Right ventricle myocardium inferior (tissue), 1 donor: Measurements from ENCODE around the gene MINDY3. TPM values are rescaled to one million over a fixed set of nuclear protein-coding genes. Genes with fewer than 3 reads are reported as not detected.
"Not testable (repeated sequence)": the region's sequence is repeated elsewhere in the genome, so short reads cannot be mapped to it uniquely, and the experiment has no call there.

Source experiments
- ATAC-seq: fragments of 200-7000 bp; cut with Tn5 transposase; one replicate; pipeline ENCODE4 v1.9.1; 2020; ENCODE audit warnings: mild to moderate bottlenecking, moderate library complexity
- DNase-seq: peaks from one replicate; pipeline ENCODE4 v3.0.0; 2021; ENCODE audit errors: missing footprints
- intact Hi-C: fragments of 100-400 bp; cut with DNase I; formaldehyde crosslinking; loops from one replicate; pipeline ENCODE4 v1.11.0; 2022
- long read RNA-seq: library from polyadenylated mRNA; unstranded; transcript quantifications from one replicate; pipeline ENCODE4 v2.0.0, GENCODE V29; 2021
- total RNA-seq: library from RNA; stranded (reverse); fragmentation: NEBNext Ultra II Directional; extraction: Animal tissue kit (Norgen Biotek cat#: 25700); gene quantifications from one replicate; pipeline ENCODE4 v1.2.1, GENCODE V29; 2021
- donor health status: DM: no; HTN: yes; CAD: no; lungs with severe emphysema.

Gene MINDY3
- total RNA-seq: 16.7 TPM
- long read RNA-seq, partial matches to known transcripts: 0 of 6 reads
- long read RNA-seq, other reads (novel, unspliced or antisense): 1 of 6 reads

DNA sequence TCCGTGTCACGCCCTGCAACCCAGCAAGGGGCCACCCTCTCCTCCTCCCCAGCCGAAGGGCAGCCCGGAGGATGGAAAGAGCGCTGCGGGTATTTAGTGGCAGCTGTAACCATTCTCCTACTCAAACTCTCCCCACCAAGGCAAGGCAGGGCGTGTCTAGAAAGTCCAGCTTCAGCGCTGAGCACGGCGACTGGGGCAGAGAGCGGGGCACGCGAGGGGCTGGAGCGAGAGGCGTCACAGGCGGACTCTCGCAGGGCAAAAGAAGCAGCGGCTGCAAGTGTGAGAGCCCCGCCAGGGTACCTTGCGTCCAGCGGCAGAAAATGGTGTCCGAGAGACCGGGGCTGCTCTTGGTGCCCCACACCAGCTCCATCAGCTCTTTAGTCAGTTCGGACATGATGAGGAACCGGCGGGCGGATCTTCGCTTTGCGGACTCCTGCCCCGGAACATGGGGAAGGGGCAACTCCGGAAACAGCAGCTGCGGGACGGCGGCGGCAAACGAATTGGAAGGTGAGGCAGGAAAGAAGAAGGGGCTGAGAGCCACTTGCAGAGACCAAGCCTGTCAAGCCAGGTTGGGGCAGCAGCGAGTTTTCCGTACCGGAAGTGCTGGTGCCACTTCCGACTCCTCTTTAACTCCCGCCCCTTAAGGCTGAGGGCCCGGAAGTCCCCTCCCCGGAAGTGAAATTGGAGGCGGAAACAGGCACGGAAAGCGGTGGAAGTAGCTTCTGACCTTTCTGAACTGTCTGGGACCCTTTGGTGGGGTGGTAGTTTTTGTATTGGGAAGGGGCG, at the start of gene MINDY3:
Gene MINDY3 (minus strand): TSS at position 602 of the 786 bp plus-strand sequence. CDS start 208 bp downstream, at position 394.
- intact Hi-C loops: no loop called here
- DNase-seq (peak; percentile 91), ATAC-seq (peak; percentile 97)

DNA sequence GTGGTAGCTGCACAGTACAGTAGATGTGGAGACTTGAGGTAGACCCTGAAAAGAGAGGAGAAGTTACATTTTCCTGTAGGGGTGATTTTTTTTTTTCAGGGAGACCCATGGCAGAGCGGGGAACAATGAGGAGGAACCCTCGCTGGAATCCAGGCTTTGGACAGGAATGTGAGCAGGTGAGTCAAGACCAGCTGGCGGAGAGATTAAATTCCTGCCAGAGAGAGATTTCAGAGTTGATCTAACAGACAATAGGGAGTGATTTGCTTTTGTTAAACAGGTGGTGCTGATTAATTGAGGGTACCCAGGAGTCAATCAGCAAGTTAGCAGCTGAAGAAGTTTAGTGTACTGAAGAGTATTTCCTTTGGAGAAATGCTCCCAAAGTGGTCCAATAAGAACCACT, 41.6 kb upstream of the MINDY3 start:
- no peak for ATAC-seq
- intact Hi-C loops: loop anchor here (5.0 kb wide), 1 partner anchor 905 kb away; no protein-coding TSS in a partner anchor

DNA sequence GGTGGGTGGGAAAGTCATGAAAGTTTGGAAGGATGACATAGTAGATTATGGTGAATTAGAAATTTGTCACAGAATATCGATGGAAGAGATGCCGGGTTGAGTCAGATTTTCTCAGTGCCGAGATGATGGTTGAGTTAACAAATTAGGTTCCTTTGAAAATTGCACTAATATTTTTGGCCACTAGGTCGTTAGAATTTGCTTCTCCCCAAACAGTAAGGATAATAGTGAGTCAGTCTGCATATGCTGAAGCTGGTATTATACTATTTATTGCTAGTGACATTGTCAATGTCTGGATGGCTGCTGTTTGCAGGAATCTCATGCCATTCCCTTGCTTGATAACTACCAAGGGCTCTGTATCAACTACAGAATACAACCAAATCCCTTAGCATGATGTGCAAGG, 37.7 kb upstream of the MINDY3 start:
- ATAC-seq (no peak), DNase-seq (no peak)
- intact Hi-C loops: no loop called here

More for the DNA sequence above, 41.6 kb upstream of the MINDY3 start:
- no peak for DNase-seq

DNA sequence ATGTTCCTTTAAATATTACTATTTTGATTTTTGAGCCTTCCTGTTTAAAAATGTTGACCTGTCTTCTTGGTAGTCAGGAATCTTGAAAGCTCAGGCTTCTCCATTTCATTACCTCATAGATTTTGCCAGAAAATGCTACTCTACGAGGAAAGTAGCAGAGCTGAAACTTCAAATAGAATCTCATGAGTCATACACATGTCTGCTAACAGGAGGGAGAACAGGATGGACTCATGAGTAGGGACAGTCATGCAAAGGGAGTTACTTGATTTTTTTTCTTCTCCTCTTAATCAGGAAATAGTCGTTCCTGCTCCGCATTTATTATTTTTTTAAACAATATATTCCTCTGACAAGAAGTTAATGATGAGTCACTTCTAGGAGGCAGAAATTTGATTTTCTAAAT, 37.0 kb upstream of the MINDY3 start:
- DNase-seq (no peak), ATAC-seq (no peak)
- intact Hi-C loops: no loop called here

DNA sequence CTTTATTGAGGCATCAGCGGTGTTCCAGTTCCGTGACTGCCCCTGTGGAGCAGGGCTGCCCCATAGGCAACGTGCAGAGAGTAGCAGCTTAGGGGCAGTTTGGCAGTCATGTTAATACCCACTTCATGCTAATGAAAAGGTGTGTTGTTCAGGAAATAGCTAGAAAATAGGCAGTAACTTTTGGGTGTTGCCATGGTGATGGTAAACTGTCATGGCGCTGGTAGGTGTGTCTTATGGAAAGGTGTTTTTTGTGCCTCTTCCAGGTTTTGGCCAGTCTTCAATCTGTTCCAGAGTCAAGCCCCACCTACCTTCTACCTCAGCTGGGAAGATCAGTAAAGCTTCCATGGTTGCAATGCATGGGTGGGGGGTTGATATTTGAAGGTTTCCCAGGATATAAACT, 36.3 kb upstream of the MINDY3 start:
- ATAC-seq: no peak
- intact Hi-C loops: no loop called here
- no peak for DNase-seq

DNA sequence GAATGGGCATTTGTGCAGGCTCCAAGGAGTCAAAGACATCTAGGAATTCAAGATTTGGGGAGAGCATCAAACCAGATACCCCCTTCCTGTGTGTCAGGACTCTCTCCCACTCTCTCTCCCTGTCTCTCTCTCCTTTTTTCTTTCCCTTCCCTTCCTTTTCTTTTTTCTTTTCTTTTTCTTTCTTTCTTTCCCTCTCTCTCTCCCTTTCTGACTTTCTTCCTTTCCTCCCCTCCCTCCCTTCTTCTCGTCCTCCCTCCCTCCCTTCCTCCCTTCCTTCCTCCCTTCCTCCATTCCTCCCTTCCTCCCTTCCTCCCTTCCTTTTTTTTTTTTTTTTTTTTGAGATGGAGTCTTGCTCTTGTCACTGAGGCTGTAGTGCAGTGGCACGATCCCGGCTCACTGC, 24.1 kb upstream of the MINDY3 start:
- no peak for ATAC-seq
- intact Hi-C loops: no loop called here
- DNase-seq: no peak

DNA sequence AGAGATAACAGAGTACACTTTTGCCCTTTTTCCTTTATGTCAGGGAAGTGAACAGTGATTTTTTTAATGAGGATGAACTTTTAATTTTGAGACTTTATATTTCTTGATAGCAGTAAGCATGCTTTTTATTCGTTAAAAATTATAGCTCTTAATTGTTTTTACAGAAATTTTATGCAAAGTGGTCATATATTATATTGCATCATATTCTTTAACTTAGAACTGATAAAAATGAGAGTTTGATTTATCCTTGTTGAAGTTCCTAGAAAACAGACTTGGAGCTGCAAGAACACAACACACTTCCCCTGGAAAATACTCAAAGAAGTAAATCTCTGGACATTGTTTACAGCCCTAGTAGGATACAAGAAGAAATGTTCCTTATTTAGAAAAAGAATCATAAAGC, 21.2 kb upstream of the MINDY3 start:
- no peak for ATAC-seq
- no peak for DNase-seq
- intact Hi-C loops: no loop called here

DNA sequence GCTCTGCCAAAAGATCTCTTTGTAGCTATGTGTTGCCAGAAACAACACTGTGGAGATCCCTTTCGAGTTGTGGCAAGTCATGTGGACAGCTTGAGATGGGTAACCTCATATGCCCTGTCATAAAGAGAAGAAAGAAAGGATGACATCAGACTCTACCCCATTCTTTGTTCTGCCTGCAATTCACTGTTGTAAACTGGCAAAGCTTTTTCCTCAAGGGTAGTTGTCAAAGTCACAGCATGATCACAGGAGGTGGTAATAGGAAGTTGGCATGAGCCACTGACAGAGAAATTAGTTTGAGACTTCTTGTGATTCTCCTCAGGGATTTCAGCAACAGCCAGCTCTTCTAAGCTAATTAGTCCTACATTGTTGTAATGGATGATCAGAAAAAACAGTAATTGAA, 19.4 kb upstream of the MINDY3 start:
- DNase-seq (no peak), ATAC-seq (no peak)
- intact Hi-C loops: no loop called here

DNA sequence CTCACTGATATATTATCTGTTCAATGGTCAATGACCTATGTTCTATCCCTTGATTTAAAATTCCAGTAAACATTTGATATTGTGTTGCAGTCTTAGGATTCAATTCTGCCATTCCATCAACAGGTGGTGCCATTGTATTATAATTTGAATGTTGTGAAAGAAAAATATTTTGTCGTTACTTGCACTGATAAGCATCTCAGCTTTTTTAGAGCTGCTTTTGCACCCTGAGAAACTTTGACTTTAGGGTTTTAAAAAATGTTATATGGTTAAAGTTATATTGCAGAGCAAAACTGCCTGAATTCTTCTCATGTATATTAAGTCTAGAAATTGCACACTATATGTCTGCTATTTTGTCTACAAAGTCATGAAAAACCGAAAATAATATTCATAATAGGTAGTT, 18.8 kb upstream of the MINDY3 start:
- intact Hi-C loops: no loop called here
- ATAC-seq (no peak), DNase-seq (no peak)

DNA sequence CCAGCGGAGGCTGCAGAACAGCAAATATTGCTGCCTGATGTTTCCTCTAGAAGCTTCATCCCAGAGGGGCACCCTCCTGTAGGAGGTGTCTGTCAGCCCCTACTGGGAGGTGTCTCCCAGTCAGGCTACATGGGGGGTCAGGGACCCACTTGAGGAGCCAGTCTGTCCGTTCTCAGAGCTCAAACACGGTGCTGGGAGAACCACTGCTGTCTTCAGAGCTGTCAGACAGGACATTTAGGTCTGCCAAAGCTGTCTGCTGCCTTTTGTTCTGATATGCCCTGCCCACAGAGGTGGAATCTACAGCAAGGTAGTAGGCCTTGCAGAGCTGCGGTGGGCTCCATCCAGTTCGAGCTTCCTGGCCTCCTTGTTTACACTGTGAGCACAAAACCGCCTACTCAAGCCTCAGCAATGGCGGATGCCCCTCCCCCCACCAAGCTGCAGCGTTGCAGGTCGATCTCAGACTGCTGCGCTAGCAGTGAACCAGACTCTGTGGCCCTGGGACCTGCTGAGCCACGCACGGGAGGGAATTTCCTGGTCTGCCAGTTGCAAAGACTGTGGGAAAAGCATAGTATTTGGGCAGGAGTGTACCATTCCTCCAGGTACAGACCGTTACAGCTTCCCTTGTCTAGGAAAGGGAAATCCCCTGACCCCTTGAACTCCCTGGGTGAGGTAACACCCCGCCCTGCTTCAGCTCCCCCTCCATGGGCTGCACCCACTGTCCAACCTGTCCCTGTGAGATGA, 17.7 kb upstream of the MINDY3 start:
- ATAC-seq (no peak), DNase-seq (no peak)
- intact Hi-C loops: no loop called here

DNA sequence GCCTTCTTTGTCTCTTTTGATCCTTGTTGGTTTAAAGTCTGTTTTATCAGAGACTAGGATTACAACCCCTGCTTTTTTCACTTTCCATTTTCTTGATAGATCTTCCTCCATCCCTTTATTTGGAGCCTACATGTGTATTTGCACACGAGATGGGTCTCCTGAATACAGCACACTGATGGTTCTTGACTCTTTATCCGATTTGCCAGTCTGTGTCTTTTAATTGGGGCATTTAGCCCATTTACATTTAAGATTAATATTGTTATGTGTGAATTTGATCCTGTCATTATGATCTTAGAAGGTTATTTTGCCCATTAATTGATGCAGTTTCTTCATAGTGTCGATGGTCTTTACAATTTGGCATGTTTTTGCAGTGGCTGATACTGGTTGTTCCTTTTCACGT, 16.0 kb upstream of the MINDY3 start:
- intact Hi-C loops, ATAC-seq, DNase-seq: not testable (repeated sequence)

DNA sequence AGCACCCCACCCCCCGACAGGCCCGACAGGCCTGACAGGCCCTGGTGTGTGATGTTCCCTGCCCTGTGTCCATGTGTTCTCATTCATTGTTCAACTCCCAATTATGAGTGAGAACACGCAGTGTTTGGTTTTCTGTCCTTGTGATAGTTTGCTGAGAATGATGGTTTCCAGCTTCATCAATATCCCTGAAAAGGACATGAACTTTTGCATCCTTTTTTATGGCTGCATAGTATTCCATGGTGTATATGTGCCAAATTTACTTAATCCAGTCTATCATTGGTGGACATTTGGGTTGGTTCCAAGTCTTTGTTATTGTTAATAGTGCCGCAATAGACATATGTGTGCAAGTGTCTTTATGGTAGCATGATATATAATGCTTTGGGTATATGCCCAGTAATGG, 12.3 kb upstream of the MINDY3 start:
- DNase-seq, ATAC-seq, intact Hi-C loops: not testable (repeated sequence)

DNA sequence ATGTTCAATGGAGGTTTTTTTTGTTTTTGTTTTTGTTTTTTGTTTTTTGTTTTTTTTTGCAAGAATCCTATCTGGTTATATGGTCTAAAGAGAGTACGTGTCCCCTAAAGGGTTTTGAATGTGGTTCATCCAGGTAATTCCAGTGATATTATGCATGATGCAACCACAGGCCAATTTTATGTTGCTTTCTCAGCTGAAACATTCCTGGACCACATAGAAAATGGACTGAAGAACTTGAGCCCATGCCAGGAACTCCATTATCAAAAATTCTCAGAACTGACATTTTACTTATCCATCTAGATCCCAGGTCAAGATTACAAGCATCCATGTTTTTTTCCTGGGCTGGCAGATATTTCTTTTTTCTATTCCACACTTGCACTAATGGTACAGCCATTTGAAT, 11.5 kb upstream of the MINDY3 start:
- intact Hi-C loops: no loop called here
- ATAC-seq (no peak), DNase-seq (no peak)

DNA sequence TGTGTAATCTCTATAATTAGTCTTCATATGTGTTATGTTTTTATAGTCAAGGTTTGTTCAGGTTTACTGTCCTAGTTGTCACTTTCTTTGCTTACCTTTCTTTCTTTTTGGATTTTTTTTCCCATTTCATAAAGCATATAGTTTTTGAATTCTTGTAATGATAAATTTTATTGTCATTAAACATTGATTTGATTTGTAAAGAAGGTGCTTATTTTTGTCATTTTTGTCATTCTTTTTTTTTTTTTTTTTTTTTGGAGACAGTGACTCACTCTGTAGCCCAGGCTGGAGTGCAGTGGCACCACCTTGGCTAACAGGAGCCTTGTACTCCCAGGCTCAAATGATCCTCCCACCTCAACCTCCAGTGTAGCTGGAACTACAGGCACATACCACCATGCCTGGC, 9.6 kb upstream of the MINDY3 start:
- ATAC-seq: no peak
- DNase-seq: no peak
- intact Hi-C loops: no loop called here

DNA sequence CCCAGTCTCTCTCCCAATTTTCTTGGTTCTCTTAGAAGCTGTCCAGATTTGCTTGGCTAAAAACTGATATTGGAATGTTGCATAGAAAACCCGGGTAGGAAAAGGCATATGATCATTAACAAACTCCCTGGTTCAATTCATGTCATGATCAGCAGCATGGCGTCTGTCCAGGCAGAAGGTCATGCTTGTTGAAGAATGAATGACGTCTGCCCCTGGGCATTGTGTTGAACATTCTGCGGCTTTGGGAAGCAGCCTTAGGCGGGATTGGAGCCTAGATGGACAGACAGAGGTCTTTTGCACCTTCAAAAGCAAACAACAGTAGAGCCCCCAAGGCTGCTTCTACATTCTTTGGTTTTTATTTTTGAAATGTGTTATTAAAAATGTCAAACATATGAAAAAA, 7.7 kb upstream of the MINDY3 start:
- intact Hi-C loops: no loop called here

DNA sequence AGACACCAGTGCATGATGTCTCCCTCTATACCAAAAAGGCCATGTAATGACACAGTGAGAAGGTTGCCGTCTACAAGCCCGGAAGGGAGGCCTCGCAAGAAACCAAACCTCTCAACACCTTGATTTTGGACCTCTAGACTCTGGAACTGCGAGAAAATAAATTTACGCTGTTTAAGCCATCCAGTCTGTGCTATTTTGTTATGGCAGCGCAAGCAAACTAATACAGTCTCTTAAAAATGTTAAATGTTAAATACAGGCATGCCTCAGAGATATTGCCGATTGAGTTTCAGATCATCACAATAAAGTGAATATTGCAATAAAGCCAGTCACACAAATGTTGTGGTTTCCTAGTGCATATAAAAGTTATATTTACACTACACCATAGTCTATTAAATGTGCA, 5.0 kb upstream of the MINDY3 start:
- intact Hi-C loops: no loop called here
- DNase-seq: no peak
- ATAC-seq: no peak

More for the DNA sequence above, 7.7 kb upstream of the MINDY3 start:
- no peak for ATAC-seq
- no peak for DNase-seq

DNA sequence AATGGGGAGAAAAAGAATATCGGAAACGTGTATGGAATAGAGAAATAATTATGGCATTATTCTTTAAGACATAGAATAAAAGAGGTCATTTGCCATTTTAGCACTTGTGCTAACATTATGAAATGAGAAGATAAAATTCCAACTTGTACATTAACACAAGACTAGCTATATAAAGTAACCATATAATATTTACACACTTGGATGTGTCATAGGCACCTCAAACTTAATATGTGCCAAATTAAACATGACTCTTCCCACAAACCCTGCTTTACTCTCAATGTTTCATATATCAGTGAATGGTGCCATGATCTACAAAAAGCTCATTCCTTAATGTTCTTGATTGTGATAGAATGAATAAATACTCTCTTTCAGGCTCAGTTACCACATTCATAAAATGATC, 4.1 kb upstream of the MINDY3 start:
- intact Hi-C loops: no loop called here

DNA sequence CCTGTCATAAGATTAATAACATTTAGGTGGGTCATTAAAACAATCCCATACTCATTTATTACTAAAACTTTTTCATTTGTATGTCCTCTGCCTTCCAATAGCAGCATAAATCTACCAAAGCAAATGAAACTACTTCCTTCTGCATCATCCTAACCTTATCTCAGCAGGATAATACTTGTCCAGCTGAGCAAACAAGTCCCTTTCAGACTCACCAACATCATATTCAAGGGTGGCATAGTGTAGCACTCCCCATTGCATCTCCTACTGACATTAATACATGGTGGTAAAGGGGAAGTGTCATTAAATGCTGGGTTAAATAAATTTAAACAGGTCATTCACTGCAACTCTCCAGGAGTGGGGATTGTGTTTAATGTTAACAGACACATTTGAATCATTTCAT, 3.4 kb upstream of the MINDY3 start:
- ATAC-seq (no peak), DNase-seq (no peak)
- intact Hi-C loops: no loop called here

More for the DNA sequence above, 4.1 kb upstream of the MINDY3 start:
- DNase-seq: no peak
- ATAC-seq: no peak

DNA sequence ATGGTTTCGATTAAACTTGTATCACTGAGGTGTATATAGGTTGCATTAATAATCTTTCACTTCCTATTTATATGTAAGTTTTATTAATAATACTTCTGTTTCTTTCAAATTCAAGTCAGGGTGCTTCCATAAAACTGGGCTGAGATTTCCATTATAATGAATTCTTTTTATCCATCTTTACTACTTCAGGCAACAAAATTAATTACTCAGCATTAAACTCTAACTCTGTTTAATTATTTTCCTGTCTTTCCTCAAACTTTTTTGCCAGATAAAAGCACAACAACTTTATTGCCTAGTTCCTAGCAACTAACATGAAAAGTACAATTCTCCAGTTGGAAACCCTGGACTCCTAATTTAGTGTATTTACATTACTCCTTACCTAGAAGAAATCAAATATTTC, 3.0 kb upstream of the MINDY3 start:
- intact Hi-C loops: no loop called here
- no peak for ATAC-seq
- DNase-seq: no peak

DNA sequence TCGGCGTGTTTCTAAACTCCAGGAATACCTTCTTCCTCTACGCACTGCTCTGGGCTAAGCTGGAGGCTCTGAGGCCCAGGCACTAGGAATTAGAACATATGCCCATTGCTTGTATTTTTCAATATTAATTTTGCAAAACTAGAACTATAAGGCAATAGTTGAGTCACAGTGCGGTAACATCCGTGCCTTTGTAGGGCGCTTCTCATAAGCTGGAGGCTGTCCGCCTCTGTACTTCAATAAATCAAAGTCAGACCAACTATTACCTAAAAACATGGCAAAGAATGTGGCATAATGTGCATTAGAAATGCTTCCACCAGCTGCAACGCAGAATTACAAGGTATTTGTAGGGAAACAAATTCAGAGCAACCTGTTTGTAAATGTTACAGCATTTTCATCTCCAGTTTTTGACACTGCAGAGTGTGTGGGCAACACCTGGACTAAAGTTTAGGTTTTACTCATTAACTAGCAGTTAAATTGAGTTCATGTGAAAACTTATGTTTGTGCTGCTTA, 440 bp upstream of the MINDY3 start:
- no peak for ATAC-seq
- intact Hi-C loops: no loop called here

More for the DNA sequence above, 440 bp upstream of the MINDY3 start:
- no peak for DNase-seq
